Measurements from ENCODE around the gene ERICH6B.

DNA sequence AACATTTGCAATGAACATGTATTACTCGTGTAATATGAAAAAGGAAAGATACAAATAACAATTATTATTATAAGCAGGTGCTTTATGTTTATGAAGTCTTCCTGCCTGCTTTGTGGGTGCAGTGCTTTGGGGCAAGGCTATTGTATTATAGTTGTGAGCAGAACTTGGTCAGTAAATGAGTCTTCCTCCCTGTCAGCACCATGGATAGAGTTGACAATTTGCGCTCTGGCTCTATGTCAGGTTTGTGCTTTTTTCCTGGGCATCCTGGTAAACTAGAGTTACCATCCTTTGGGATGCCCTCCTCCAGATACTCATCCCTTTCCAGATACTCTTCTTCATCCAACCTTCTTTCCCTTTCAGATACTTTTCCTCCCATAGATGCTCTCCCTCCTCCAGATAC, 19.6 kb downstream of the ERICH6B start:
- TF ChIP-seq, protein P1, sequence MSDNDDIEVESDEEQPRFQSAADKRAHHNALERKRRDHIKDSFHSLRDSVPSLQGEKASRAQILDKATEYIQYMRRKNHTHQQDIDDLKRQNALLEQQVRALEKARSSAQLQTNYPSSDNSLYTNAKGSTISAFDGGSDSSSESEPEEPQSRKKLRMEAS (IDR thresholded peaks at IDR 0.05): no peak
- TF ChIP-seq, protein P2, sequence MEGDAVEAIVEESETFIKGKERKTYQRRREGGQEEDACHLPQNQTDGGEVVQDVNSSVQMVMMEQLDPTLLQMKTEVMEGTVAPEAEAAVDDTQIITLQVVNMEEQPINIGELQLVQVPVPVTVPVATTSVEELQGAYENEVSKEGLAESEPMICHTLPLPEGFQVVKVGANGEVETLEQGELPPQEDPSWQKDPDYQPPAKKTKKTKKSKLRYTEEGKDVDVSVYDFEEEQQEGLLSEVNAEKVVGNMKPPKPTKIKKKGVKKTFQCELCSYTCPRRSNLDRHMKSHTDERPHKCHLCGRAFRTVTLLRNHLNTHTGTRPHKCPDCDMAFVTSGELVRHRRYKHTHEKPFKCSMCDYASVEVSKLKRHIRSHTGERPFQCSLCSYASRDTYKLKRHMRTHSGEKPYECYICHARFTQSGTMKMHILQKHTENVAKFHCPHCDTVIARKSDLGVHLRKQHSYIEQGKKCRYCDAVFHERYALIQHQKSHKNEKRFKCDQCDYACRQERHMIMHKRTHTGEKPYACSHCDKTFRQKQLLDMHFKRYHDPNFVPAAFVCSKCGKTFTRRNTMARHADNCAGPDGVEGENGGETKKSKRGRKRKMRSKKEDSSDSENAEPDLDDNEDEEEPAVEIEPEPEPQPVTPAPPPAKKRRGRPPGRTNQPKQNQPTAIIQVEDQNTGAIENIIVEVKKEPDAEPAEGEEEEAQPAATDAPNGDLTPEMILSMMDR (IDR thresholded peaks at IDR 0.05; ENCODE audit: control extremely low read depth in 1 of 3, insufficient read depth in 1 of 3, low read depth in 1 of 3, low read length in 3 of 3): no peak
- TF ChIP-seq GABPA (IDR thresholded peaks at IDR 0.05; ENCODE audit: borderline replicate concordance, insufficient read depth, low read length): no peak
- TF ChIP-seq RXRA (IDR thresholded peaks at IDR 0.05; ENCODE audit: insufficient read depth, low read depth, low read length): no peak
- no peak for TF ChIP-seq POLR2A (IDR thresholded peaks at IDR 0.05; ENCODE audit: control extremely low read depth in 1 of 2, low read depth in 2 of 2, low read length in 2 of 2)
